Progenitor cell of endocrine pancreas (in vitro differentiated cells): ENCODE results near the gene ERH. TPM values are rescaled to one million over a fixed set of nuclear protein-coding genes. Genes with fewer than 3 reads are reported as not detected.

Experiments
- DNase-seq: peaks from one replicate; pipeline ENCODE4 v3.0.0; 2021; ENCODE audit warnings: low spot score; ENCODE audit not compliant: unreplicated experiment
- H3K27ac Mint-ChIP-seq: 2 replicates; pipeline ENCODE4 v1.8.0; 2021; ENCODE audit warnings: mild to moderate bottlenecking, moderate library complexity, mixed read lengths
- H3K27me3 Mint-ChIP-seq: 2 replicates; pipeline ENCODE4 v1.8.0; 2021; ENCODE audit warnings: mixed read lengths
- H3K36me3 Mint-ChIP-seq: 2 replicates; pipeline ENCODE4 v1.8.0; 2022; ENCODE audit warnings: mixed read lengths; ENCODE audit not compliant: insufficient read depth
- H3K4me1 Mint-ChIP-seq: 2 replicates; pipeline ENCODE4 v1.8.0; 2021; ENCODE audit warnings: low read depth, mixed read lengths
- H3K4me3 Mint-ChIP-seq: 2 replicates; pipeline ENCODE4 v1.8.0; 2021; ENCODE audit warnings: low read depth, mild to moderate bottlenecking, moderate library complexity, mixed read lengths
- H3K9me3 Mint-ChIP-seq: 2 replicates; pipeline ENCODE4 v1.8.0; 2021; ENCODE audit warnings: low read depth, mixed read lengths
- CTCF ChIP-seq: fragments of 200-600 bp; sonication (generic); IDR thresholded peaks from one replicate; pipeline ENCODE4 v1.5.0; 2021; ENCODE audit warnings: antibody characterized with exemption, mild to moderate bottlenecking; ENCODE audit not compliant: unreplicated experiment
- total RNA-seq: library from RNA; stranded (reverse); gene quantifications from 2 replicates; pipeline ENCODE4 v1.2.1, GENCODE V29; 2021

ERH gene
- total RNA-seq, 1 donor from 2014 or later = 310 TPM

GRCh38 chr14:69404883-69405282 lies 6.8 kb upstream of the ERH start:
- peaks cover 4% of the 10 kb centered on the region for H3K36me3 Mint-ChIP-seq
- no peak for DNase-seq
- H3K9me3 Mint-ChIP-seq = no peaks in the 10 kb centered on the region
- no peak overlapping the region for H3K27ac Mint-ChIP-seq
- no peak overlapping the region for H3K4me3 Mint-ChIP-seq
- TF ChIP-seq CTCF = no peak
- H3K27me3 Mint-ChIP-seq = no peaks in the 10 kb centered on the region
- H3K4me1 Mint-ChIP-seq = peaks cover 18% of the 10 kb centered on the region

GRCh38 chr14:69404478-69404877 lies 6.4 kb upstream of the ERH start:
- H3K9me3 Mint-ChIP-seq = no peaks in the 10 kb centered on the region
- H3K4me3 Mint-ChIP-seq = no peak overlapping the region
- H3K27me3 Mint-ChIP-seq = no peaks in the 10 kb centered on the region
- DNase-seq = no peak
- peaks cover 22% of the 10 kb centered on the region for H3K4me1 Mint-ChIP-seq
- no peak overlapping the region for H3K27ac Mint-ChIP-seq
- TF ChIP-seq CTCF = no peak
- peaks cover 4% of the 10 kb centered on the region for H3K36me3 Mint-ChIP-seq

GRCh38 chr14:69401841-69402240 lies 3.7 kb upstream of the ERH start:
- Mint-ChIP-seq H3K9me3 (no peaks in the 10 kb centered on the region), H3K27ac (no peak overlapping the region)

GRCh38 chr14:69400154-69400553 lies 2.1 kb upstream of the ERH start:
- Mint-ChIP-seq H3K4me1 (peaks cover 32% of the 10 kb centered on the region), H3K9me3 (no peaks in the 10 kb centered on the region), H3K27ac (peak overlapping the region; percentile 10), H3K27me3 (no peaks in the 10 kb centered on the region), H3K4me3 (peak overlapping the region; percentile 96), H3K36me3 (peaks cover 12% of the 10 kb centered on the region)
- no peak for TF ChIP-seq CTCF
- no peak for DNase-seq

More at GRCh38 chr14:69401841-69402240, 3.7 kb upstream of the ERH start:
- Mint-ChIP-seq H3K4me3 (no peak overlapping the region), H3K27me3 (no peaks in the 10 kb centered on the region), H3K36me3 (peaks cover 4% of the 10 kb centered on the region), H3K4me1 (peaks cover 29% of the 10 kb centered on the region)
- TF ChIP-seq CTCF = no peak
- DNase-seq = no peak

GRCh38 chr14:69399750-69400149 lies 1.7 kb upstream of the ERH start:
- H3K27me3 Mint-ChIP-seq = no peaks in the 10 kb centered on the region
- H3K27ac Mint-ChIP-seq = no peak overlapping the region
- TF ChIP-seq CTCF = no peak
- no peaks in the 10 kb centered on the region for H3K9me3 Mint-ChIP-seq
- H3K4me1 Mint-ChIP-seq = peaks cover 32% of the 10 kb centered on the region
- DNase-seq = no peak
- H3K4me3 Mint-ChIP-seq = peak overlapping the region; percentile 96
- H3K36me3 Mint-ChIP-seq = peaks cover 11% of the 10 kb centered on the region
